ENCODE measurements around the gene TEDC1.

TEDC1 gene

DNA sequence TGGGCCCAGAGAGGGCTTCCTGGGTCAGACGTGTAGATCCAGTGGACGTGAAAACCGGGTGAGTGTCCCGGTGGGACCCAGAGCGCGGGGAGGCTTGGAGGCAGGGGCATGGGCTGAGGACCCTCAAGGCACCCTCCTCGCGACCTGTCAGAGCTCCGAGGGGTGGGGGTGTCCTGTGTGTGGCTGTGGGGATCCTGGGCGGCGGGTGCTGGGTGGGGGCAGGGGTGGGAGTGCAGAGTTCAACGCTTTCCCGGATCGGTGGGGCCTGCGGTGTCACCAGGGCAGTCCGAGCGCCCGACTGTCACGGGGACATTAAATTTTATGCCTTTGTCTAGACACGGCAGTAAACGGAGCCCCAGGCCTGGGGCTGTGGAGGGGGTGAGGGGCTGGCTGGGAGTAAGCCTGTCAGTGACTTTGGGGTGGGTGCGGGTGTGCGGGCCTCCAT lies 36.4 kb downstream of the TEDC1 start:
- DNase-seq = no peak

DNA sequence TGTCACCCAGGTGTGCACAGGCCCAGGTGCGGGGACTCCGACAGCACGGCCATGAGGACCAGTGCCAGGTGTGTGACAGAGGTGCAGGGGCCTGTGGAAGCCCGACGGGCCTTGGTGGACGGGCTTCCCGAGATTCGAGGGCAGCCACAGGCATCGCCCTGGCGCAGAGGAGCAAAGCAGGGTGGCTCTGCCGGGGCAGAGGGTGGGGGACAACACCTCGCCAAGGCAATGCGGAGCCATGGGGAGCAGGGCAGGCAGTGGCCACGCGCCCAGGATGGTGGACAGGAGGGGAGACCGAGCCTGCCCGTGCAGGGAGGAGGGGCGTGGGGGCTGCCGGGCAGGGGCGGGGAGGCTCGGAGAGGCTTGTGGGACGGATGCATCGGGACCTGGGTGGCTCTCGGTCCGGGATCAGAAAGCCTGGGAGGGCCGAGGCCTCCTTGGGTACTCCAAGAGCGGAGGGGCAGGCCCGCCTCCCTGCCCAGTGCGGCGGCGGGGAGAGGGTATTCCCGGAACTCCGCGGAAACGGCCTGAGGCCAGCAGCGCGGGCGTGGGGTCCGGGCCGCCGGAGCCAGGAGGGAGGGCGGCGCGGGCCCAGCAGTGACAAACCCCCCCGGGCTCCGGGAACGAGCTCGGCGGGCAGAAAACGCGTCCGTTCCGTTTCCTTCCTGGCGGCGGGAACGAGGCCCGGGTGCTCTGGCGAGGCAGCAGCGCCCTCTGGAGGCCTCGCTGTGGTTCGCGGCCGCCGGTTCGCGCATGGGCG lies 37.0 kb downstream of the TEDC1 start:
- peak; percentile 77 to 92 (median 89) for DNase-seq

DNA sequence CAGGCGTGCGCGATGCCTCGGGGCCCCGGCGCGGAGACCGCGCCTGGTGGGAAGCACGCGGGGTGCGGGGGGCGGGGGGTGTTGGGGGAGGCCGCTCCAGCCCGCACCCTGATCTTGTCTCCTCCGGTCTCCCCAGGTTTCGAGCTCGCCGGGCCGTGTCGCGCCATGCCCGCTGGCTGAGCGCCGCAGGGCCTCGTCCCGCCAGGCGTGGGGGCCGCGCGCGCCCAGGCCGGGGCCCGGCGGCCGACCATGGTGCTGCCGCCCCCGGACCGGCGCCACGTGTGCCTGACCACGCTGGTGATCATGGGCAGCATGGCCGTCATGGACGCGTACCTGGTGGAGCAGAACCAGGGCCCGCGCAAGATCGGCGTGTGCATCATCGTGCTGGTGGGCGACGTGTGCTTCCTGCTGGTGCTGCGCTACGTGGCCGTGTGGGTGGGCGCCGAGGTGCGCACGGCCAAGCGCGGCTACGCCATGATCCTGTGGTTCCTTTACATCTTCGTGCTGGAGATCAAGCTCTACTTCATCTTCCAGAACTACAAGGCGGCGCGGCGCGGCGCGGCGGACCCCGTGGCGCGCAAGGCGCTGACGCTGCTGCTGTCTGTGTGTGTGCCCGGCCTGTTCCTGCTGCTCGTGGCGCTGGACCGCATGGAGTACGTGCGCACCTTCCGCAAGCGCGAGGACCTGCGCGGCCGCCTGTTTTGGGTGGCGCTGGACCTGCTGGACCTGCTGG lies 37.7 kb downstream of the TEDC1 start:
- DNase-seq = no peak

DNA sequence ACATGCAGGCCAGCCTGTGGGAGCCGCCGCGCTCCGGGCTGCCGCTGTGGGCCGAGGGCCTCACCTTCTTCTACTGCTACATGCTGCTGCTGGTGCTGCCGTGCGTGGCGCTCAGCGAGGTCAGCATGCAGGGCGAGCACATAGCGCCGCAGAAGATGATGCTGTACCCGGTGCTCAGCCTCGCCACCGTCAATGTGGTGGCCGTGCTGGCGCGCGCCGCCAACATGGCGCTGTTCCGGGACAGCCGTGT lies 38.2 kb downstream of the TEDC1 start:
- DNase-seq = no peak

DNA sequence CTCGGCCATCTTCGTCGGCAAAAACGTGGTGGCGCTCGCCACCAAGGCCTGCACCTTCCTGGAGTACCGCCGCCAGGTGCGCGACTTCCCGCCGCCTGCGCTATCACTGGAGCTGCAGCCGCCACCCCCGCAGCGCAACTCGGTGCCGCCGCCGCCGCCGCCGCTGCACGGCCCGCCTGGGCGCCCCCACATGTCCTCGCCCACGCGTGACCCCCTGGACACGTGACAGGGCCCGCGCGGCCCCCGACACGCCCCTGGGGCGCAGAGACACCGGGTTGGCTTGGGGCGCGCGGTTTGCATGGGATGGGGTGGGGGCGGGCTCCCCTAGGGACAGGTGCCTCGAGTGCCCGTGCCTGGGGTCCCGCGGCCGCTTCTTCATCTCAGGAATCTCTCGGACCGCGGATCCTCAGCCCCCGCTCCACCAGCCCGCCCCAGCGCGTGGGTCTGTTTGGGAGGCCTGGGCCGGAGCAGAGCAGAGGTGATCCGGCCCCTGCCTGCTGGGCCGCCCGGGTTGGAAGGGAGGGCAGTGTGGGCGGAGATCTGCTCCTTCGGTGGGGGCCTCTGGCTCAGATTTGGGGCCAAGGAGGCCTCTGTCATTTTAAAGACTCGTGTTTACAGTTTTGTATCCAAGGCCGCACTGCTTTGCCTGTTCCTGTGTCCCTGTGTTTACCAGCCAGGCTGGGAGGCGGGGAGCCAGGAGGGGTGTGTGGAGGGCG lies 38.7 kb downstream of the TEDC1 start:
- no peak for DNase-seq

DNA sequence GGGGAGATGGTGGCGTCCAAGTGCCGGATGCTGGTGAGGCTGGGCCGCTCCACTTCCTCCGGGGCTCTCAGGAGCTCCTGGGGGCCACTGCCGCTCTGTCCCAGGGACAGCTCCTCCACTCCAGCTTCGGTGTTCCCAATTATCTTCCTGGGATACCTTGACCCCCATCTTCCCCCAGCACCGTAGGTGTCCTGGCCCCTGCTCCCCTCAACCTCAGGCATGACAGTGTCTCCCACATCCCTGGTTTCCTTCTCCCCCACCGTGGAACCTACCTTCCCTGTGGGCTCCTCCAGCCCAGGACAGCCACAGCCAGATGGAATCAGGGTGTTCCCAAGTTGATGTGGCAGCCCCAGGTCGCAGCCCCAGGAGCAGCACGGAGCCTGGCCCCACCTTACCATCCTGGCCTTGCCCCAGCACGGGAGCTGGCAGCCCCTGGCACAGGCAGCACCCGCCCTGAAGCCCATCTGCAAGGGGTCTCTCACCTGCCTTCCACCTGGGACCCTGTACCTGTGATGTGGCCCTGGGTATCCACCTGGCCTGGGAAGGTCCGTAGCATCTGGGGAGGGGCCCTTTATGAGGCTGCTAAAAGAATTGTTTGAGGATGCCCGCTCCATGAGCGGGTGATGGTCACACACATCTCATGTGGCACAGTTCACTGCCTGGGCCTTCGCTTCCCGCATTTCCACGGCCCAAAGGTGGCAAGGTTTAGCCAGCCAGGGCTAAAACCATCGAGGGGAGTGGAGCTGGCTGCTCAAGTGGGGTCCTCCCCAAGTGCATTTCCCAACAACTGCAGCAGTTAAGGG lies 39.4 kb downstream of the TEDC1 start:
- DNase-seq = no peak

DNA sequence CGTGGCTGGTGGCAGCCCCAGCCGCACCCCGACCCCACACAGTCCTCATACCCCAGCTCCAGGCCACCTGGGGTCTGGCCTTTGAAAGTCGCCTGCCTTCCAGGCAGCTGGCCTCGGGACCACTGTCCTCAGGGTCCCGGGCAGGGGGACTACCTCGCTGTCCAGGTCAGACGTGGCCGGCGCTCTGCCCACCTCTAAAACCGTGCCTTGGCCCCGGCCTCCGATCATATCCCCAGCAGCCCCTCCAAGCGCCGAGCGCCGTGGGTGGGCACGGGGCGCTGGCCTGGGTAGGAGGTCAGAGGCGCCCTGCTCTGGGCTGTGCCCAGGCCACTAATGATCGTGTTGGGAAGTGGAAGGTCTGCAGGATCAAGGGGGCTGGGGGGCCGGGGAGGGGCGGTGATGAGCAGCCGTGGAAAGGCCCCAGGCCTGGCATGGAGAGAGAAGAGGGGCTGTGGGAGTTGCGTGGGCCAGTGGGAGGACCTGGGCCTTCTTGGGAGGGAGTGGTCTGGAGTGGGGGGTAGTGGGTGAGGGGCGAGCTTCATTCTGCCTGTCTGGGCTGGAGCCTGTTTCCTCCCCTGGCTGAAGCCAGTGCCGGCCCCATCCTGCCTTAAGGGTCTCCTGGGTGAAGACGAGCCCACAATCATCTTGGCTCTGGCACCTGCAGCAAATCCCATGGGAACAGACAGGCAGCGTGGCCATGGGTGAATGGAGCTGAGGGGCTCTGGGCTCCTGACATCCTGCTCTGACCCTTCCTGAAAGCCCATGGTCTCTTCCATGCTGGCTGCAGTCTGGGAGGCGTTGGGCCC lies 40.2 kb downstream of the TEDC1 start:
- no peak for DNase-seq

DNA sequence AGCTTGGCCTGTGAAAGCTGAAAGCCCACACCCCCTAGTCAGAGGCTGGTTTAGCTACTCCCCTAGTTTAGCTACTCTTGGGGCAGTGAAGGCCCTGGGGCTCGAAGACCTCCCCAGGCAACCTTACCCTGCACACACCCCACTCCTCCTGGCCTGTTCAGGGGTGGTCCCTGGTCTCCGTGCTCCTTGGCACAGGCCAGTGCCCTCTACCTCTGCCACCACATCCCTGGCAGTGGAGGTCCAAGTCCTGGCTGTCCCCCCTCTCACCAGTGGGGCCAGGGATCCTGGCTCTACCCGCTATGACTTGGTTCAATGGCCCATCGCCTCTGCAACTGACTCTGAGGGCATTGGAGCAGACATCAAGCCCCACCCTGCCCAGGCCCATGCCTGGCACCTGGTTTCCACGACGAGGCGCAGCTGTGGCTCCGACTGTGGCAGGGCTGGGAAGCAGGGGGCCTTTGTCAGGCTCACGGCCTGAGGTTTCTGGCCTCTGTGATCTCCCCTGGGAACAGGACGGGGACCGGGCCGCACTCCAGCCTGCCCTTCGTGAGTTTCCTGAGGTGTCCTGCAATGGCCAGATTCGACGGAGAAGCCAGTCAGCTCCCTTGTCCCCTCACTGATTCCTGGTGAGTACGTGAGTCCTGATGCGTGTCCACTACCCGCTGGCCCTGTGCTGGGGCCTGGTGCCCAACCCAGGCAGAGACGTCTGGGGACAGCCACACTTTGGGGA lies 41.0 kb downstream of the TEDC1 start:
- DNase-seq = no peak

DNA sequence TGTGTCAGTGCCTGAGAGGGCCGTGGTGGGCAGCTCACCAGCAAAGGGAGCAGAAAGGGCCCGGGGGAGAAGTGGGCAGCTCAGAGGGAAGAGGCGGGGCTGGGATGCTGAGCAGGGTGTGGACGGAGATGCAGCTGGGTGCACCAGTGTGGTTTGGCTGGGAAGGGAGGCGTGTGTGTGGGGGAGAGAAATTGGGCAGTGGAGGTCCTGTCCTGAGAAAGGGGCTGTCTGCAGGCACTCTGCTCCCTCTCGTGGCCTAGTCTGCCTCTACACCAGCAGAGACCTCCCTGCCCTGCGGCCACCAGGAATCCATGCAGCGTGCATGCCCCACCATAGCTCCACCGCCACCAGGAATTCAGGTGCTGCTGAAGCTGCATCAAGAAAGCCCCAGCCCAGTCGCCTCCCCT lies 41.7 kb downstream of the TEDC1 start:
- no peak for DNase-seq

DNA sequence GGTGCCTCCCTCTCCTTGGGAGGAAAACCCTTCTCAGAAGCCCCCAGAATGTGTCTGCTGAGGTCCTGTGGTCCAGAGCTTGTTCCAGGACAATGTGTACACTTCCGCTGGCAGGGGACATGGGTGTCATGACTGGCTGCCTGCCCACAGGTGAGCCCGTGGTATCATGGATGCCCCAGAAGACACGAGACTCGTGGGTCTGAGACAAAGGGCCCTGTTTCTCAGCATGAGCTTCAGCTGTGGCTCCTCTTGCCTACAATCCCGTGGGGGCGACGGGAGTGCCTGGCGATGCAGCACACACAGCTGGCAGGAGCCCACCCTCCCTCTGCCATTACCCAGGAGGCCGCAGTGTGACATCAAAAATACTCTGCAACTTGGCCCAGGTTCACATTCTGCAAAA lies 42.3 kb downstream of the TEDC1 start:
- no peak for DNase-seq

DNA sequence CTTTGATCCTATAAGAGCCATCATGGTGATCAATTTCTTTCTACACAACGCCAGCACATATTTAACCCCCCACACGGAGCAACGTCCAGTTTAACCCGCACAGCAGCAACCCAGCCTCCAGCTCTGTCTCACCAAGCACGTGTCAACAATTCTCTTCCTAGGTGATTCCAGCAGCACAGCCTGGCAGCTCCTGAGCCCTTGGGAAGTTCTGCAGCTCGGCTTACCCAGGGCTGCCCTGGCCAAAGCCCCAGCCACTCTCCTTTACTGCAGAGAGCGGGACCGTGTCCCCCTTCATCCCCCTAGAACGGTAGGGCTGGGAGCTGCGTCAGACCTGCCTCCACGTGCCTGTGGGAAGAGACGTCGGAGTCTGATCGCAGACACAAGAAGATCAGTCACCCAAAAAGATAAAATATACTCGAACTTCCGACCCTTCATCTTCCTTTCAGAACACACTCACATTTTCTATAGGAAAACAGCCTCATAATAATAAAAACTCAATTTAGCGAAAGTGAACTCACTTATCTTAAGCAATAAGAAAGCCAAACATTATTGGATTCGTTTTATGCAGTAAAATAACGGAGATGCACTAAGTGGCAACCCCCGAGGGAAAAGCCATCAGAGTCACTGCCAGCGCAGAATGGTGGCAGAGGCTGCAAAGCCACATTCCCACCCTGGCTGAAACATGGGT lies 42.9 kb downstream of the TEDC1 start:
- no peak for DNase-seq

DNA sequence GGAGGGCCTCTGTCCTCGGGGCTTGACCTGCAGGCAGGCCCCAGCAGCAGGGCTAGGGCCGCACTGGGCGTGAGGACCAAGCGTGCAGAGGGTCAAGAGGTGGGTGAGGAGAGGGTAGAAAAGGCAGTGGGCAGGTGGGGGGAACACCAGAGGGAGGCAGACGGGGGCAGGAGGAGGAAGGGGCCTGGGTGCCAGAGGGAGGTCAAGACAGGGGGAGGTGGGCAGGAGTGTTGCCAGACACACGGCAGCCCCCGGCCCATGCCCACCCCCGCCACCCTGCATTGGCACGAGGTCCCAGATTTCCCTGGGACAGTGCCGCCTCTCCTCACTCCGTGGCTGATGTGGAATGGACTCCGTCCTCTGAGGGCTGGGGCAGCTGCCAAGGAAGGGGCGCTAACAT lies 43.5 kb downstream of the TEDC1 start:
- no peak for DNase-seq

DNA sequence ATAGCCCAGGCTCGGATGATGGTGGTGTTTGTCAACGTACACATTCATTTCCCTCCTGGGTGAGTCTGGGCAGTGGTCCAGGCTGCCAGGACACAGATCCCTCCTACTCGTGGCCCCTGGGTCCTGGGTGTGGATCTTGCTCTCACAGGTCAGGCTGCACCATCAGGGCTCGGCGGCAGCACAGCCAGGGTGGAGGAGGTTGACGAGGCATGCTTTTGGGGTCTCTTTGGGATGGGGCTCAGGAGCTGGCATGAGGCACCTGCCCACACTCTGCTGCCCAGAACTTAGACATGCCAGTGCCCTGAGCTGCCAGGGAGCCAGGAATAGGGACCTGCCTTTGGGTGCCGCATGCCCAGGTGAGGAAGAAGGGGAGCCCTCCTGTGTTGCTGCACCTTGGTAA lies 45.0 kb downstream of the TEDC1 start:
- DNase-seq = no peak

DNA sequence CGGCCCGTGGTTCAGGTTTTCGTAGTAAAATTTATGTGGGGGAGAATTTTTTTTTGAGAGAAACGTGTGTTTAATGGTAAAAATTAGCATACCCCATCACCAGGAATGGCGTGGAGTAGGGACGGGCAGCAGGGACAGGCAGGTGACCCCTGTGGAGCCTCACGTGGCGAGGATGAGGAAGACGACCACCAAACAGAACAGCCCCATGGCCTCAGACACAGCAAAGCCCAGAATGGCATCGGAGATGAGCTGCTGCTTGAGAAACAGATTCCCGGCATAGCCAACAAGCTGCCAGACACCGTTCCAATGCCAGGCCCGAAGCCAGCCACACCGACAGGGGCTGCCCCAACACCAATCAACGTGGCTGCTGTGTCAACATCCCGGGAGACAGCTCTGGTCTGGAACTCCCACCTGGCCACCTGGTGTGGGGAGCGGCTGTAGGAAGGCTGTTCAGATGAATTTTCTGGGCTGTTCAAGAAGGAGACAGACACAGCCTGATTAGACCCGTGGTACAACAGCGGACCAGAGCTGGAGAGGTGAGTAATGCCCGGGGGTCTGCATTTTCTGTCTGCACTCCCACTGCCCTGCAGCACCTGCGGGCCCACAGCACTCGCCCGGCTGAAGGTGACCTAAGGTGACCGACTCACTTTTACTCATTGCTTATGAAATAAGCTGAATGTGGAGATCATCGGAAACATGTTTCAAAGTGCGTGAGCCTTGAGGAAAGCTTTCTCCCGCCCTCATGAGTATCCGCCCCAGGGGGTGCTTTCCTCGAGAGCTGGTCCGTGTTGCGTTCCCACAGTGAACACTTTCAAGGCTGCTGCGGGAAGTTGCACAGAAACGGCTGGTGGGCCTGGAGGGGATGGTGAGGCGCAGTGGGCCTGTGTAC lies 45.9 kb downstream of the TEDC1 start:
- DNase-seq = no peak

DNA sequence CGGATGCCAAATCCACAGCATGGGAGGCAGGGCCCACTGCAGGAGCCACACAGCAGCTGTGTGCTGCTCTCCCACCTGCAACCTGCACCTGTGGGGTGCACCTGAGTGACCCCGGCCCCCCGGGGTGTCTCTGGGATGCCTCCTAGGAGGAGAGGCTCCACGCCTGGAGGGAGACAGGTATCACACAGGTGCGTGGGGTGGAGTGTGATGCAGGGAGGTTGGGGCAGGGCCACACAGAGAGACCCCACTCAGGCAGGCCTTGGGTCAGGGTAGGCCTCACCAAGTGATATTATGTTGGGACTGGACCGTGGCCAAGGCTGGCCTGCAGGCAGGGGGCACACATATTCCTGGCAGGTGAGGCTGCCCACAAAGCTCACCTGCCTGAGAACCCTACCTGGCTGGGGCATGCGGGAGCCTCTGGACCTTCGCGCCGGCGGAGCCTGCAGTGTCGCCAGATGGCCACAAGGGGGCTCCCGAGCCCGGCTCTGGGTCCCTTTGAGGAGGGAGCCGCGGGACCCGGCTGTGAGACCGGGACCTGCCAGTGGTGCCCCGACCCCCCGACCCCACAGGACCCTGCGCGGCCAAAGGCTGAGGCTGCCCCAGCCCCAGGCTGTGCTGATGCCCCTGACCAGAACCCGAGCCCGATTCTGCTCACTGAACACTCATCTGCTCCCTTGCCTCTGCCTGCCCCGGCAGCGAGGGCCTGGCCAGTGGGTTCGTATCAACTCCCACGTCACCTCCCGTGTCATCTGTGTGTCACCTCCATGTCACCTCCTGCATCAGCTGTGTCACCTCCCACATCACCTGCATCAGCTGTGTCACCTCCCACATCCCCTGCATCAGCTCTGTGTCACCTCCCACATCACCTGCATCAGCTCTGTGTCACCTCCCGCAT lies 46.8 kb downstream of the TEDC1 start:
- DNase-seq = peak; percentile 35 to 69 (median 63)

DNA sequence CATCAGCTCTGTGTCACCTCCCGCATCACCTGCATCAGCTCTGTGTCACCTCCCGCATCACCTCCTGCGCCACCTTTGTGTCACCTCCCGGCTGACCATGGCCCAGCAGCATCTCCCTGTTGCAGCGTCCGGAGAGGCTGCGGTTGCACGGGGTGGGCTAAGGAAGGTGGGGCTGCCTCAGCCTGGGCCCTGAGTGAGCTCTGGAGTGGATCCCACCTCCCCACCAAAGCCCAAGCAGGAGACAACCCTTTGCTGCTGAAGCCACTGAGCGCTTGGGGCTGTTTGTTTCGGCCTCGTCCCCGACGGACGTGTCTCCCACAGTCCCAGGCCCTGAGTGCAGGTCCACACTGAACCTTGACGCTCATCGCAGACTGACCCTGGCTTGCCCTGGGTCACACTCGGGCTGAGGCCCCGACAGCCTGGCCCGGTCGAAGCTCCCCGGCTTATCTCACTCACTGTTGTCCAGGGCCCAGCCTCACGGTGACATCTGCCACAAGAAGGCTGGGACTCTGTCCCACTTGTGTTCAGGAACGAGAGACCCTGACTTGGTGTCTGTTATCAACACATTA lies 47.5 kb downstream of the TEDC1 start:
- no peak for DNase-seq

DNA sequence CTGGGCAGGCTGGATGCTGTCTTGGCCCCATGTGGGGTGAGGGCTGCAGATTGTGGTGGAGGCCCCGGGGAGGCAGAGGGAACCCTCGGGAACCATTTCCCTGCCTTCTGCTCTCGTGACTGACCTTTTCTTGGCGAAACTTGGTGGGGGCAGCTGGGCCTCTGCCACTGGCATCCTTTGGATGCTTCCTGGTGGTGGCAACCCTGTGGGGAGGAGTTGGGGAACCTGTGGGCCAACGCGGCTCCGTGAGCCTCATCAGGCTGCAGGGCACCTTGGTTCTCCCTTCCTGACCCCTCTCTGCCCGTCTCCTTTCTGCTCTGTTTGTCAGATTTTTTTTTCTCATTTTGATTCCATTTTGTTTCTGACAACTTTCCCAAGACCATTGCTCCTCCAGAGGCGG lies 49.8 kb downstream of the TEDC1 start:
- no peak for DNase-seq

DNA sequence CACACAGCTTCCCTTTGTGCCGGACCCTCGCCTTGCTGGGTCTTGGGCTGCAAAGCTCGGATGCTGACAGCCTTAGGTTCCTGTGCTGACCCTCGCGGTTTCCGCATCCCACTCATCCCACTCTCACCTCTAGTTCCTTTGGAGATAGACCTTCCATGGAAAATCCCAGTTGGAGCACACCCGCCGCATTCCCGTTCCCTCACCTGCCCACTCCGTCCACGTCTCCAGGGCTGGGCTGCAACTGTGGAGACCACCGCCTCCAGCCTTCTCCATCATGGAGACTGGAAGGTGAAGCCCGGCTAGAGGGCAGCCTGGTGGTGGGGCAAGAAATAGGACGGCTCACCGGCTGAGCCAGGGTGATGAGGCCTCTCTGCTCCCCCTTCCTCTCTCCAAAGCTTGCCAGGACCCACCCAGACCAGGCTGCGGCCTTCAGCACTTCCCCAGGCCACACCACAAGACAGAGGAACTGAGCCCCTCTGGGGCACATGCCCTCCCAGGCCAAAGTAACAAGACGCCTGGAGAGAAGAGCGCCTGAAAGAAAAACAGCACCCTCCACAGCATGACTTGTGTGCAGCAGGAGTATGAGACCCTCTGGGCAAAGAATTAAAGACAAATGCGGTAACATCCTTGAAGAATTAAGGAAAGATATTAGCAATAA lies 50.3 kb downstream of the TEDC1 start:
- DNase-seq = no peak
